HG03575 (cell line): Measurements from ENCODE around the gene KRTAP5-3.
"Not testable (repeated sequence)": the region's sequence is repeated elsewhere in the genome, so short reads cannot be mapped to it uniquely, and the experiment has no call there.

Source experiments
- ATAC-seq: cut with Tn5 transposase; IDR thresholded peaks from one replicate; pipeline ENCODE4 v1.9.1; 2021; ENCODE audit not compliant: unreplicated experiment, insufficient number of reproducible peaks, low FRiP score; ENCODE audit errors: extremely low read depth

Gene KRTAP5-3, protein sequence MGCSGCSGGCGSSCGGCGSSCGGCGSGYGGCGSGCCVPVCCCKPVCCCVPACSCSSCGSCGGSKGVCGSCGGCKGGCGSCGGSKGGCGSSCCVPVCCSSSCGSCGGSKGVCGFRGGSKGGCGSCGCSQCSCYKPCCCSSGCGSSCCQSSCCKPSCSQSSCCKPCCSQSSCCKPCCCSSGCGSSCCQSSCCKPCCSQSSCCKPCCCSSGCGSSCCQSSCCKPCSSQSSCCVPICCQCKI

DNA sequence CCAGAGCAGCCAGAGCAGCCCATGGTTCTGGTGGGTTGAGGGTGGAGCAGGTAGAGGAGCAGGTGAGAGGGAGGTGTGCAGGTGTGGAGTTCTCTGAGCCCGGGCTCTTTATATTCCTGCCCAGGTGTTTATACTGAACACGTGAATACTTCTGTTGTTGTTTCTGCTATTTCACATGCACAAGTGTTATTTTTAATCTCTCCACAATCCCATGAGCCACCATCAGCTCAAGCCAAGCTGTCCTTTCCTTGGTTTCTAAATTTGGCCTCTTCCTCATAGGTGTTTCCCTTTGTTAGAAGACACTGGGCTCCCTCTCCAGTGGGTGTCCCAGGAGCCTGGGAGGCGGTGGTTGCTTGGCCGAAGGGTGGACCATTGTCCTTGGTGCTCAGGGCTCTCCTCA is at the start of gene KRTAP5-3:
Gene KRTAP5-3, minus strand, starts transcription at position 101 of the 400 bp plus-strand sequence. Its CDS starts 78 bp downstream, at position 23.
- no peak for ATAC-seq

DNA sequence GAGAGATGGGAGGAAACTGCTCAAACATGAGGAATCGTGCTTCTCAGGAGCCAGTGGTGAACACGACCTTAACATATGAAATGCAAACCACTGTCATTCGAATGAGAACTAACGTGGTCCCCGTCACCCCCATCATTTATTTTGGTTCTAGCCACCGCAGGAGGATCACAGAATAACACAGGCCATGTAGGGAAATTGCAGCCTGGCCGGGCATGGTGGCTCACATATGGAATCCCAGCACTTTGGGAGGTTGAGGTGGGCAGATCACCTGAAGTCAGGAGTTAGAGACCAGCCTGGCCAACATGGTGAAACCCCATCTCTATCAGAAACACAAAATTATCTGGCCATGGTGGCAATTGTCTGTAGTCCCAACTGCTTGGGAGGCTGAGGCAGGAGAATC is 48.4 kb upstream of the KRTAP5-3 start:
- no peak for ATAC-seq

DNA sequence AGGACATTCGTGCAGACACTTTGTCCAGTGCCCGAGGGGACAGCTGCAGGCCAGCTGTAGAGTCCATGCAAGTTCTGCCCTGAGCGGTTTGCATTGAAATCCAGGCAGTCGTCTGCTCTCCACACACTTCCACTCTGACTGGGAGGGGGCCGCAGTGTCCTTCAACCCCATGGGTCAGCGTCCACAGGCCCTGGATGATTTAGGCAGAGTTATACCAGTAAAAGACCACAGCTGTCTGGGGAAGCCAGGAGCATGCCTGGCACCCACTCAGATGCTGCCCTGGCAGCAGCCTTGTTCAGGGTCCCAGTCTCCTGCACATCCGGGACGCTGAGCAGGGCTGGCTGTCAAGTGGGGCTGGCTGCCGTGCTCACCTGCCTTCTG is 47.8 kb upstream of the KRTAP5-3 start:
- ATAC-seq, result no peak

DNA sequence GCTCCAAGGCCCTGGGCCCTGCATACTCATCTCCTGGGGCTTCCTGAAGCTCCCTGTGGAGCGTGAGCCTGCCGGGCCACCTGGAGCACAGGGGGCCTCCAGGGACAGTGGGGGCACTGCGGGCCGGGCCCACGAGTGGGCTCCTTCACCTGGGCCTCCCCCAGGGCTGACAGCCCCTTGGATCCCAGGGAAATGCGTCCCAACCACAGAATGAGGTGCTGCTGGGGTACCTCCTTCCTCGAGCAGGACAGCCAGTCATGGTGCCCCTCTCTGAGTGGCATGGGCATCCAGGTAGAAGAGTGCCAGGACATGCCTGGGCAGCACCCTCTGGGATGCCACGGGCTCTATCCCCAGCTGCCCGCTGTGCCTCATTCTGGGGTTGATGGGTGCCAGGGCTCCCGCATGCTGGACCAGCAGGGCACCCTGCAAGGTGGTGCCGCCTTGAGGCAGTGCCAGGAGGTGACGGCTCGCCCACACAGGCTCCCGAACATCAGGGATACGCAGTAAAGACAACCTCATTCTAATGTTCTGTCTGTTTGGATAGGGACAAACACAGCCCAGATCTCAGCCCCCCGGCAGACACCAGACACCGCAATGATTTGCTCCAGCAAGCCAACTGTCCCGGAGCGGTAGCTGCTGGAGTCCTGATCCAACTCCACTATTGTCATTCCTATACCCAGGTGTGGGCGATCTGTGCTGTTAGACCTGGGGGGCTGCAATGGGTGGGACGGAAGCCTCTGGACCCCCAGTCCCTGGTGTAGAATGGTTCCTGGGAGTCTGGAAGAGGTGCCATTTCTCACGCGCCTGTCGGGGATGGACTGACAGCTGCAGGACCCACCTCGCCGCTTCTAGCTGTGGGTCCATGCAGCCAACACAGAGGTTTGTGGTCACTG is 47.2 kb upstream of the KRTAP5-3 start:
- ATAC-seq, result no peak

DNA sequence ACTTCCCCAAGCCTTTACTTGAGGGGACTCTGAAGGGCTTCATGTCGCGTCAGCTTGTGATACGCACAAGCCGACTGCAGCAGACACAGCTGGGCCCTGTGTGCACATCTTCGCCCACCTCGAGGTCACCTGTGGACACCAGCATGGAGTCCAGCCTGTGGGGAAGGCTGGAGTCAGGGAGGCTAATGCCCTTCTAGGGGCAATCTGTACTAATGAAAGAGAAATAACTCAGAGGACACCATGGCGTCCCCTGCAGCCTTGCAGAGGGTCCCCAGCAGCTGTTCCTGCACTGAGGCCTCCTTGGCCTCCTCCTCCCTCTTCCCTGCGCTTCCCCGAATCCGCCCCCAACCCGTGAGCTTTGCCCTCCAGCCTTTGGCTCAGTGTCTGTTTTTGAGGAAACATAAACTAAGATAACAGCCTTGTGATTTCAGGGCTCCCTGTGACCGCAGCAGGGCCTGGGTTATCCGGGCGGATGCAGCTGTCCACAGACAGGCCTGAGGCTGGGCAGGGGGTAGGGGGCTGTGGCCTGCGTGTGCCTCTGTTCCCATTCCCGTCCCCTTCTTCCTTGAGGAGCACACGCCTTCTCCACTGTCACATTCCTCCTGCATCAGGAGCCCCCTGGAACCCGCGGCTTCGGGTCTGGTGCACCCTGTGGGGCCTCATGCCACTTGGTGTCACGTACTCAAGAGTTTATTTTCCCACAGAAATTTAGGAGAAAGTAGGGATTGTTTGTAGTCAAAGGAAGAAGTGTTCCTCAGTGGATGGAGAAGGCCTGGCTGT is 46.3 kb upstream of the KRTAP5-3 start:
- no peak for ATAC-seq

DNA sequence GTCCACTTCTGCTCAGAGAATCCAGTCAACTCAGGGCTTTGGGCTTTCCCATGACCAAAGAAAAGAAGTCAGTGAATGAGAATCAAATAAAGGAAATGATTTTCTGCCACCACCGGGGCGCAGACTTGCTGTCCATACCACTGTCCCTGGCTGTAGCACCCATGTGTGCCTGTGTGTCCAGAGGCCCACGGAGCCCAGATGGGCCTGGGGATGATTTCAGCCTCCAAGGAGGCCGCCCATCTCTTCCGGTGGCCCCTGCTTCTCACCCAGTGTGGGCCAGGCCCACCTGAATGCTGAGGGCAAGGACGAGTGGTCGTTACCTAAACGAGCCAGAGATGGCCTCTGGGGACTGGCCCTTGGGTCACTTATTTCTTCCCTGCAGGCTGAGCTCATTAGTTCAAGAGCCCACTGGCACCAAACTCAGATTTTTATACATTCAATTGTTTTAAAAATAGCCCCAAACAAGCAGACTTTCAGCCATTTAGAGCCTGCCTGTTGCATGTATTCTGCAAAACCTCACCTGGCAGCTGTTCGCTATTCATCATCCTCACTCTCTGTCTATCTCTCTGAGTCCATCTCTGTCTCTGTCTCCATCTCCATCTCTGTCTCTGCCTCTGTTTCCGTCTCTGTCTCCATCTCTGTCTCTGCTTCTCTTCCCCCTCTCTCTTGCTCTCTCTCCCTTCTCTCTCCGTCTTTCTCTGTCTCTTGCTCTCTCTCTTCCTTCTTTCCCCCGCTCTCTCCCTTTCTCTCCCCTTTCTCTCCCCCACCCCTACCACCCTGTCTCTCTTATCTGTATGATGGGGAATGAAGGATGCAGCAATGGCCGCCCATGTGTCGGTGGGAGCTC is 45.5 kb upstream of the KRTAP5-3 start:
- no peak for ATAC-seq

DNA sequence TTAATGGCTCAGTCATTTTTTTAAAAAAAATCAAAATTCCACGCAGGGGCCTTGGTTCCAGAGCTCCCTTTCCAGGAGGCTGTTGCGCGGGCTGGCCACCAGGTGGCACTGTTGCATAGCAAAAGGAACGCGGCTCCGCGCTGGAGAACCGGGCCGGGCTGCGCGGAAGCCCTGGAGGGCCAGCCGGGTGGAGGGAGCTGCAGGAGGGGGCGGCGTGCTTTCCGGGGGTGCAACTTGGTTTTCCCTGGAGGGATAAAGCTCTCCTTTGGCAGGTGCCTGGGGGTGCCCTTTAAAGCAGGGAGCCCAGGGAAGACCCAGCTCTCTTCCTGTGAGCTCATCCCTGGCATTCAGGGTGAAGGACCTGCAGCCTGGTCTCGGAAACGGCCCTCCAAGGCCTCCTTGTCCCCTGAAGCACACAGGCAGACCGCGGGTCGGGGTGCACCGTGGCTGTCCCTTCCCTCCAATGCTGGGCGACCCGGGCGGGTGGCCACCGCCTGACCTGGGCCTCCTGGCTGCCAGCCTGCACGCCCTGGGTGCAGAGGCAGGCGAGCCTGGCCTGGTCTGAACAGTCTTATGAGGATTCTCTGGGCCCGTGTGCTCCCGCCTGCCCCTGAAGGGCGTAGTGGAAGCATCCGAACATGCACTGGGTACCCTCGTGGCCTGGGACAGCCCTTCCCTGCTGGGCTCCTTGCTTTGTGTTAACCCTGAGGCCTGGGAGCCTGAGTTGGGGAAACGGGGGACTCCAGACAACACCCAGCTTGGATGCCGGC is 44.7 kb upstream of the KRTAP5-3 start:
- ATAC-seq, result no peak

DNA sequence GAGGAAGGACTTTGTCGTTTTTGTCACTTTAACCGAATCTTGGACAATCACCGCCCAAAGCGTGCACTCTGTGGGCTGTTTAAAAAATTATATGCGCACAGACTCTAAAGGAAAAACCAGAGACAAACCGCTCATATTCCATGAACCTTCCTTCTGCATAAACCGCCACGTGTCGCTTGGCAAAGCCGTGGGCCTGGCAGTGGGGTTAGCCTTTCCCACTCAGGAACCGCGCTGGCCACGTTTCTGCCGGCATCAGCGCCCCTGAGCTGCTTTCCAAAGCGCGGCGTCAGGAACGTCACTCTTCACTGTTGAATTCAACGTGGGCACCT is 44.1 kb upstream of the KRTAP5-3 start:
- no peak for ATAC-seq

DNA sequence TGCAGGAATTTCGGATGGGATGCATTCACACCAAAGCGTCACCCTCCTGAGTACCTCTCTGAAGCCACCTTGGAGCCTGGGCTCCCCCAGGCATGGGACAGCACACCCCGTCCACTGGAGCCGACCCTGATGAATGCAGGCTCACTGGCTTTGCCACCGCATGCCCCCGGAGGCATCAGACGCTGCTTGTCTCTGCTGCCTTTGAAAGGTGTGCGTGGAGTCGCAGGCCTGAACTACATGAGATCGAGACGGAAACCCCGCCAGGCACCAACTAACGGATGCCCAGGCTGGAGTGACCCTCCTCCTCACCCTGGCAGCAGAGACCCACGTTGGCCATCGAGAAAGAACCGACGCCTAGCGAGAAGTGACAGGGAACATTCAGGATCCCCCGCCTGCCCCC is 43.8 kb upstream of the KRTAP5-3 start:
- no peak for ATAC-seq

DNA sequence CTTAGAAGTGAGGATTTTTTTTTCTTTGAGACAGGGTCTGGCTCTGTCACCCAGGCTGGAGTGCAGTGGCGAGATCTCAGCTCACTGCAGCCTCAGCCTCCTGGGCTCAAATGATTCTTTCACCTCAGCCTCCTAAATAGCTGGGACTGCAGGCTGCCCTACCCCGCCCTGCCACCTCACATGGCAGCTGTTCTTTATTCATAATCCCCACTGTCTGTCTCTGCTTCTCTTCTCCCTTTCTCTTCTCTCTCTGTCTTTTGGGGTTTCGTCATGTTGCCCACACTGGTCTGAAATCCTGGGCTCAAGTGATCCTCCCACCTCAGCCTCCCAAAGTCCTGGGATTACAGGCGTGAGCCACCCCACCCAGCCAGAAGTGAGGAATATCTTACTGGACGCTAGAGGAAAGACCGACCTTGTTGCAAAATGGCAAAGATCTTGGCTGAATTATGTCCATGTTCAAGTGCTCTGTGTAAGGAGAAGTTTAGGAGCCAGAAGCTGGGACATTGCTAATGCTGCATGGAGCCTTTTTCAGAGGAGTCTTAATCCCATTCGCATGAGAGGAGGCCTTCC is 43.2 kb upstream of the KRTAP5-3 start:
- no peak for ATAC-seq

DNA sequence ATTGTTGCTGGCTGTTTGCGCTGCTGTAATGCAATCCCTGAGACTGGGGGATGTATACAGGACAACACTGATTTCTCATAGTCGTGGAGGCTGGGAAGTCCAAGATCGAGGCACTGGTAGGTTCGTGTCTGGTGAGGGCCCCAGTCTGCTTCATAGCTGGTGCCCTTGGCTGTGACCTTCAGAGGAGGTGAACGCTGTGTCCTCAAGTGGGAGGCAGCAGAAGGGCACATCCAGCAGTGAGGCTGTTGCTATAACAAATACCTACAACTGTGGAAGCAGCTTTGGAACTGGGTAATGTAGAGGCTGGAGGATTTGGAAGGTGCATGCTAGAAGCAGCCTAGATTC is 42.6 kb upstream of the KRTAP5-3 start:
- ATAC-seq, result no peak

DNA sequence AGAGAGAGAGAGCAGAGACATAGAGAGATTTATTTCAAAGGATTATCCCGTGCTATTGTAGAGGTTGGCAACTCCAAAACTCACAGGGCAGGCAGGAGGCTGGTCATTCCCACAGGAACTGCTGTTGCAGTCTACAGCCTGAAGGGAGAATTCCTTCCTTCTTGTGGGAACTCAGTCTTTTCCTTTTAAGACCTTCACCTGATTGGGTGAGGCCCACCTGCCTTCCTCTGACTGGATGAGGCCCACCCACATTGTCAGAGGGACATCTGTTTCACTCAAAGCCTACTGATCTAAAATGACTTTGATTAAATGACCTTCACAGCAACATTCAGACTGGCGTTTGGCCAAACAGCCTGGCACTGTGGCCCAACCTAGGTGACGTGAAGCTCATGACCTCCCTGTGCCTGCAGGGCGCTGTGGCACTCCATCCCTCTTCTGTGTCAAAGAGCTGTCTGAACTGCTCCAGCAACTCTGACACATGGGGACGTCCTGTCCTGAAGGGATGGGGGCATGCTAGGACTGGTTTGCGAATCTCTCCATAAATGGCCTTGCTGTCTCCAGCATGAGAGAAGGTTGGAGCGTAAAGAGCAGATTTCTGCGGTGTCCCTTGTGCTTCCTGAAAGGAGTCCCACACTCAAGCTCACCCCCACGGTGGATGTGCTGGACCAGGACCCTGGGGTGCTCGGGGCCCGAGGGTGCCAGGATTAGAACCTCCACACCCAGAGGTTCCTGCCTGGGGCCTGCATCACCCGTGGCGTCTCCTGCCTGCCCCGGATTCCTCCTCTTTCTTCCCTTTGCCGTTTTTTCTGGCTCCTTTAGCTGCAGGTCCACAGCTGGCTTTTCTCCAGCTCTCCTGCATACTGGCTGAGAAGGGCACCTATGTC is 42.0 kb upstream of the KRTAP5-3 start:
- ATAC-seq, result no peak

DNA sequence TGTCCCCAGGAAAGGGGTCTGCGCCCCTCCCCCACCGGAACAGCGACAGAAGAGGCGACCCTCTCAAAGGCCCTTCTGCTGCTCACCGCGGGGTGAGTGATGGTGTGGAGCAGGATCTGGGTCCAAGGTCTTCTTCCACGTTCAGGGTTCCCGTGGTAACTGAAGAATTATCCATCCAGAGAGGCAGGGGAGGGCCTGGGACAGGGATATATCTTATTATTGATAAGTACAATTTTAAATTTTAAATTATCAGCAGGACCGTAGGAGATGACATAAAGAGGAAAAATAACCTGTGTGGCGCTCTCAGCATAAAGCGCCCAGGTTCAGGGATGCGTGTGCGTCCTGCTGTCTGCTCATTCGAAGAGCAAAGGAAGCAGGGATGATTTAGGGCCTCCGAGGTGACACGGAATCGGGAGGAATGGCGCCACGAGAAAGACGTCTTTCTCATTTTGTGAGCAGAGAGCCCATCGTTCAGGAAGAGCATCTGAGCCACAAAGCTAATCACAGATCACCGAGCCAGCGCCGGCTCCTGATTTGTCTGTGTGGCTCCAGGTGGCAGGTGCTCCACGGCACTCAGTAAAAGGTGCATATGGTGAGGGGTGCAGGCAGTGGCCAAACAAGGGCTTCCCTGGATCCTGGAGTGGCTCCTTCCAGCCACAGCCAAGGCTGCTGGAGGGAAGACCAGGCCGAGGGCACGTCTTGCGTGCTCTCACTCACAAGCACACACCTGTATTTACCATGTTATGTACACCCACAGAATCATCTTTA is 40.6 kb upstream of the KRTAP5-3 start:
- ATAC-seq, result no peak

DNA sequence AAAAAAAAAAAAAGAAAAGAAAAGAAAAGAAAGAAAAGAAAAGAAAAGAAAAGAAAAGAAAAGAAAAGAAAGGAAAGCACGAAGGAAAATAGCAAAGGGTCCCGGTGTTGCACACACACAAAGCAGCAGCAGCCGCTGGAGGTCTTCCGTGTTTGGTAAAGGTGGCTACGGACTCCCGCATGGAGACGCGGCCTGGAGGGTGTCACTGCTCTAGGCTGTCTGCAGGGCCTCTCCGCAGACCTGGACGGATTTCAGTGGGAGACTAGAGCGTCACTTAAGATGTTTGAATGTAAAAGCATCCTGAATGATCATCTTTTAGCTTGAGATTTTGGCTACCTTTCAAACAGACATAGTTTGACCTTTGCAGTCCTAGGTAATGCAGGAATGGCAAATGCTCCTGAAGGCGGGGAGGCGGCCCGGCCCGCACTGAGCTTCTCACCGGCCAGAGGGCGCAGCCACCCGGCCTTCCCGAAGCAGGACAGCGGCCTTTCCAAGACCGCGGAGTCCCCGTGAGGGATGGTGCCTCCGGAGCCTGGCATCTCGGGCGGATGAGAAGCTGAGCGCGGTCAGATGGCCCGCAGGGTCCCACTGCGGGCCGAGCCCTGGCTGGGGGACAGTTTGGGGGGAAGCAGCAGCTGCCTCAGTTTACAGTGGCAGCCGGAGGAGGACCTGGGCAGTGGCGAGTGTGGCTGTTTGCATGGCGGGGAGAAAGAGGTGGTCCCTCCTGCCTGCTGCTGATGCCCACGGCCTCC is 39.8 kb upstream of the KRTAP5-3 start:
- no peak for ATAC-seq

DNA sequence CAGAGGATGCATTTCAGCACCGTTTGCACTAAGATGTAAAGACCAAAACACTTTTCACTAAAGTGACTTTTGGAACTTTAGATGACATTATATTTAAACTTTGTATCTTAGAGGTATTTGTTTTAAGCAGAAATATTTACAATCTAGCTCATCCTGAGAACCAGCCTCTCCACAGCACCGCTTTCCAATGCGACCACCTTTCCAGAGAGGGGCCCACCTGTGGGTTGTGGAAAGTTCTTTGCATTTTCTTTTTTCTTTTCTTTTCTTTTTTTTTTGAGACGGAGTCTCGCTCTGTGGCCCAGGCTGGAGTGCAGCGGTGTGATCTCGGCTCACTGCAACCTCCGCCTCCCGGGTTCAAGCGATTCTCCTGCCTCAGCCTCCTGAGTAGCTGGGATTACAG is 38.3 kb upstream of the KRTAP5-3 start:
- ATAC-seq, result not testable (repeated sequence)

DNA sequence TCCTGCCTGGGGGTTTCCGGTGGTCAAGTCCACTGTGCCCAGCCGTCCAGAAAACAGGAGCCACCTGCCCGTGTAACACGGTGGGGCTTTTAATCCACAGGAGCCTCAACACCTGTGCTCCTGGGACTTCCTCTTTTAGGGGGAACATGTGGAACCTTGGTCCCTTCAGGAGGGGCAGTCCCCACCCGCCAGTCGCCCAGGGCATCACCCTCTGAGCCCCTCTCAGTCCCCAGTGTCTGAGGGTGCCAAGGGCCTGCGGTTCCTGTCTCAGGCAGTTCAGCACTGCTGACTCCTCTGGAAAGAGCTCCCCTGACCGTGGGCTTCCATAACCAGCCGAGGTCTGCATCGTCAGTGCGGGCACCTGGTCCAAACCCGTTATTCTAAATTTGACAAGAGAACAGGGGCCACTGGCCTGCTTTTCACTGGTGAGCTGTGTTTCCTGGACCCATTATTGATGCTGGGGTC is 37.1 kb upstream of the KRTAP5-3 start:
- ATAC-seq, result no peak
